Prostate gland (tissue), 2 donors: ENCODE data around the gene INPP5A.

Experiments
- CTCF ChIP-seq, 4 experiments: fragments of 200-600 bp in 2 of 4; fragments of 450-650 bp in 2 of 4; sonication (generic) in 2 of 4; IDR thresholded peaks; 1 replicate in 3 of 4; 2 replicates in 1 of 4; pipeline ENCODE4 v1.5.1; 2016 to 2019; ENCODE audit warnings: antibody characterized with exemption in 4 of 4, mild to moderate bottlenecking in 2 of 4, moderate library complexity in 2 of 4
- POLR2A ChIP-seq: fragments of 450-650 bp; IDR thresholded peaks from one replicate; pipeline ENCODE4 v1.6.1; 2016; ENCODE audit warnings: antibody characterized with exemption, mild to moderate bottlenecking

GRCh38 chr10:132488231-132488821 lies 49.3 kb upstream of the INPP5A start:
- TF ChIP-seq POLR2A, result no peak
- TF ChIP-seq CTCF (IDR thresholded peaks at IDR 0.05), result no peak
